SU-DHL-6 (cell line): ENCODE data around the gene MS4A3.
"Not testable (repeated sequence)": the region's sequence is repeated elsewhere in the genome, so short reads cannot be mapped to it uniquely, and the experiment has no call there.

Source experiments
- H2AFZ ChIP-seq: fragments of 200-600 bp; sonication (generic); 2 replicates; pipeline ENCODE4 v1.6.1; 2014; ENCODE audit warnings: low read depth, mild to moderate bottlenecking, moderate library complexity, mixed read lengths, antibody characterized with exemption, low read length; ENCODE audit not compliant: severe bottlenecking
- H3F3A ChIP-seq: fragments of 200-600 bp; shearing (Covaris generic); 2 replicates; pipeline ENCODE4 v1.6.0; 2016; ENCODE audit warnings: antibody characterized with exemption, mild to moderate bottlenecking; ENCODE audit not compliant: insufficient read depth
- H3K27ac ChIP-seq: fragments of 200-600 bp; sonication (generic); 2 replicates; pipeline ENCODE4 v1.5.1; 2016; ENCODE audit warnings: low read depth, mild to moderate bottlenecking, low read length, moderate library complexity, mixed read lengths
- H3K27me3 ChIP-seq: fragments of 200-600 bp; sonication (generic), shearing (Covaris generic); 2 replicates; pipeline ENCODE4 v1.6.0; 2014; ENCODE audit warnings: mild to moderate bottlenecking, low read length
- H3K36me3 ChIP-seq: fragments of 200-600 bp; sonication (generic); 2 replicates; pipeline ENCODE4 v1.6.1; 2014; ENCODE audit warnings: mild to moderate bottlenecking, low read length, mixed read lengths
- H3K4me2 ChIP-seq: fragments of 300-600, 200-600 bp; shearing (Covaris generic), sonication (generic); 2 replicates; pipeline ENCODE4 v1.6.0; 2014; ENCODE audit warnings: low read length, low read depth, mild to moderate bottlenecking; ENCODE audit not compliant: poor library complexity, severe bottlenecking
- H3K4me3 ChIP-seq: fragments of 200-600 bp; sonication (generic); 2 replicates; pipeline ENCODE4 v1.5.1; 2014; ENCODE audit warnings: antibody characterized with exemption, low read length, mild to moderate bottlenecking, mixed read lengths; ENCODE audit not compliant: insufficient read depth, poor library complexity, severe bottlenecking
- H3K79me2 ChIP-seq: fragments of 200-600 bp; sonication (generic); 2 replicates; pipeline ENCODE4 v1.6.1; 2014; ENCODE audit warnings: mild to moderate bottlenecking, low read length, moderate library complexity; ENCODE audit not compliant: insufficient read depth
- H3K9ac ChIP-seq: fragments of 200-600 bp; sonication (generic); 2 replicates; pipeline ENCODE4 v1.7.0; 2014; ENCODE audit warnings: mild to moderate bottlenecking, low read length
- H3K9me2 ChIP-seq: fragments of 200-600 bp; sonication (generic); replicated peaks from 2 replicates; pipeline ENCODE4 v1.6.1; 2014; ENCODE audit warnings: low read length; ENCODE audit not compliant: insufficient read depth
- H3K9me3 ChIP-seq: fragments of 200-600 bp; sonication (generic); 2 replicates; pipeline ENCODE4 v1.6.1; 2014; ENCODE audit warnings: low read length, mixed read lengths; ENCODE audit not compliant: insufficient read depth
- H4K20me1 ChIP-seq: fragments of 200-600 bp; sonication (generic); 2 replicates; pipeline ENCODE4 v1.6.1; 2014; ENCODE audit warnings: low read depth, mild to moderate bottlenecking, antibody characterized with exemption, low read length, moderate library complexity, mixed read lengths
- CTCF ChIP-seq: fragments of 200-600 bp; sonication (generic); IDR thresholded peaks from one replicate; pipeline ENCODE4 v1.5.1; 2017; ENCODE audit warnings: antibody characterized with exemption, mild to moderate bottlenecking, low read length, moderate library complexity; ENCODE audit not compliant: insufficient read depth, poor library complexity, severe bottlenecking
- EZH2phosphoT487 ChIP-seq: fragments of 200-600 bp; sonication (generic), shearing (Covaris generic); conservative IDR thresholded peaks from 2 replicates; pipeline ENCODE4 v1.6.1; 2018; ENCODE audit warnings: mild to moderate bottlenecking, antibody characterized with exemption, low read length, moderate library complexity, mixed read lengths

MS4A3 gene

GRCh38 chr11:60098508-60098907 lies 42.0 kb downstream of the MS4A3 start:
- no peaks in the 10 kb centered on the region for H3K79me2 ChIP-seq
- H3K9me3 ChIP-seq, result no peaks in the 10 kb centered on the region
- H3K27me3 ChIP-seq, result no peaks in the 10 kb centered on the region
- H4K20me1 ChIP-seq, result no peaks in the 10 kb centered on the region
- TF ChIP-seq CTCF, result no peak
- no peak for TF ChIP-seq EZH2phosphoT487
- no peak overlapping the region for H3K27ac ChIP-seq
- H3K9me2 ChIP-seq, result no peaks in the 10 kb centered on the region
- no peak overlapping the region for H3K4me3 ChIP-seq
- H3K9ac ChIP-seq, result no peak overlapping the region
- H3K4me2 ChIP-seq, result no peak overlapping the region
- H3F3A ChIP-seq, result no peaks in the 10 kb centered on the region
- H3K36me3 ChIP-seq, result no peaks in the 10 kb centered on the region
- no peak overlapping the region for H2AFZ ChIP-seq

DNA sequence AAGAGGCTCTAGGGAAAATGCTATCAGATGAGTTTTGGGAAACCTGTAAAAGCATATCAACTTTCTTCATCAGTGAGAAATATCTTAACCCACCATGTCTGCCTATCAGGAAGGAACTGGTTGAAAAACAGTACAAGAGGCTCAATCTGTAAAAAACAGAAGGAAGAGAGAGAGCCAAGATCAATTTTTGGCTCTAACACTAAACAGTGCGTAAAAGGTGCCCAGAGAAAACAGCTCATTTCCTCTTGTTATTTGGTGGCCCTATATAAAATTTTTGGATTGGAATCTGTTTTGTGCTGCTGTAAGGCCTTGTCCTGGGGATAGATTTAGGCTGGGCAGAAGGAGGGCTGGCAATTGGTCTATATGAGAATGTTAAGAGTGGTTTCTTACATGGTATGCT lies 44.1 kb downstream of the MS4A3 start:
- no peaks in the 10 kb centered on the region for H3K9me3 ChIP-seq
- no peaks in the 10 kb centered on the region for H3K27me3 ChIP-seq
- H3F3A ChIP-seq, result no peaks in the 10 kb centered on the region
- no peak overlapping the region for H3K27ac ChIP-seq
- H3K9ac ChIP-seq, result no peak overlapping the region
- no peaks in the 10 kb centered on the region for H3K79me2 ChIP-seq
- no peak overlapping the region for H3K4me3 ChIP-seq
- H3K4me2 ChIP-seq, result no peak overlapping the region
- H3K9me2 ChIP-seq, result no peaks in the 10 kb centered on the region
- TF ChIP-seq EZH2phosphoT487 (no peak), CTCF (no peak)
- H3K36me3 ChIP-seq, result no peaks in the 10 kb centered on the region
- no peak overlapping the region for H2AFZ ChIP-seq
- no peaks in the 10 kb centered on the region for H4K20me1 ChIP-seq

DNA sequence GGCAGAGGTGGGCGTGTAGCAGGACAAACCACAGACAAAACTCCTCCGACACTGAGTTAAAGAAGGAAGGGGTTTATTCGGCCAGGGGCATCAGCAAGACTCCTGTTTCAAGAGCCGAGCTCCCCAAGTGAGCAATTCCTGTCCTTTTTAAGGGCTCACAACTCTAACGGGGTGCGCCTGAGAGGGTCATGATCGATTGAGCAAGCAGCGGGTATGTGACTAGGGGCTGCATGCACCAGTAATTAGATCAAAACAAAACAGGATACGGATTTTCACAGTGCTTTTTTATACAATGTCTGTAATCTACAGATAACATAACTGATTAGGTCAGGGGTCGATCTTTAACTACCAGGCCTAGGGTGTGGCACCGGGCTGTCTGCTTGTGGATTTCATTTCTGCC lies 44.9 kb downstream of the MS4A3 start:
- not testable (repeated sequence) for H3K27ac ChIP-seq, H3K9me3 ChIP-seq, H3K79me2 ChIP-seq, H3K9me2 ChIP-seq, H4K20me1 ChIP-seq, H3K9ac ChIP-seq, H3K36me3 ChIP-seq, H3K27me3 ChIP-seq, H2AFZ ChIP-seq, H3K4me3 ChIP-seq, H3F3A ChIP-seq, H3K4me2 ChIP-seq

GRCh38 chr11:60104471-60105115 lies 48.1 kb downstream of the MS4A3 start:
- H3F3A ChIP-seq, H3K4me3 ChIP-seq, H2AFZ ChIP-seq, H3K79me2 ChIP-seq, H3K36me3 ChIP-seq, H3K27me3 ChIP-seq, H3K9me3 ChIP-seq, H4K20me1 ChIP-seq, H3K9me2 ChIP-seq, H3K9ac ChIP-seq, H3K27ac ChIP-seq, H3K4me2 ChIP-seq: not testable (repeated sequence)

GRCh38 chr11:60108631-60109030 lies 52.2 kb downstream of the MS4A3 start:
- not testable (repeated sequence) for H4K20me1 ChIP-seq, H3K4me3 ChIP-seq, H3F3A ChIP-seq, H3K9ac ChIP-seq, H3K9me3 ChIP-seq, H3K36me3 ChIP-seq, H3K4me2 ChIP-seq, H3K27ac ChIP-seq, H3K27me3 ChIP-seq, H2AFZ ChIP-seq, H3K79me2 ChIP-seq, H3K9me2 ChIP-seq
